Measurements from ENCODE around the gene MACROD1. TPM values are rescaled to one million over a fixed set of nuclear protein-coding genes. Genes with fewer than 3 reads are reported as not detected.

The MACROD1 gene
- total RNA-seq, 1 donor from 2014 or later = 22.1 TPM

DNA sequence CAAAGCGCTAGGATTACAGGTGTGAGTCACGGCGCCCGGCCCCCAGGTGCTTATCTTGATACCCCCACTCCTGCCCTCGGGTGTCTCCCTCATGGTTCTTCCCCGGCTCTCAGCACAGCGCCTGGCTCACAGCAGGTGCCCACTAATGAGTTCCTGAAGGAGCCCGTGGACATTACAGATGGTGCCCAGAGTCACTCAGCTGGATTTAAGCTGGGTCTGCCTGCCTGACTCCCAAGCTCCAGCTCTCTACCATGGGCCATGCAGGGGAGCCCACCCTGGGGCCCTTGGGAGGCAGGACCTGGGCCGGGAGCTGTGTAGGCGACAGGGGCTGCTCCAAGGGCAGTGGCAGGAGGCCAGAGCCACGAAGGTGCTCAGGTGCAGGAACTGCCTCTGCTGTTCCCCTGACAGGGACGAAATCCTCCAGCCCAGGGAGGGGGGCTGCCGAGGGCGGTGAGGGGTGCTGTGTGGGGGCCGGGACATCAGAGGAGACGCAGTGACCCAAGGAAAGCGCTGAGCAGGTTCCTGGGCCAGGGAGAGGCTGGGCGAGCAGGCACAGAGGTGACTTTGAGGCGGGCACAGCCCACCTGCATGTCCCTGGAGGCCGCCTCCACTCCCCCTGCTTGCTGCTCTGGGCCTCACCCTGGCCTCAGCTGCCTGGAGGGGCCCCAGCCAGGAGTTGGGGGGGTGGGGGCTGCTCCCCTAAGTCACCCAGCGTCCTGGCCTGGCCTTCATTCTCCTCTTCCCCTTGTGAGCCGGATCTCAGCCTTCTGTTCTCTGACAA is 144.7 kb downstream of the MACROD1 start:
- DNase-seq (ENCODE audit: extremely low read depth, low read depth, low spot score) = no peak

DNA sequence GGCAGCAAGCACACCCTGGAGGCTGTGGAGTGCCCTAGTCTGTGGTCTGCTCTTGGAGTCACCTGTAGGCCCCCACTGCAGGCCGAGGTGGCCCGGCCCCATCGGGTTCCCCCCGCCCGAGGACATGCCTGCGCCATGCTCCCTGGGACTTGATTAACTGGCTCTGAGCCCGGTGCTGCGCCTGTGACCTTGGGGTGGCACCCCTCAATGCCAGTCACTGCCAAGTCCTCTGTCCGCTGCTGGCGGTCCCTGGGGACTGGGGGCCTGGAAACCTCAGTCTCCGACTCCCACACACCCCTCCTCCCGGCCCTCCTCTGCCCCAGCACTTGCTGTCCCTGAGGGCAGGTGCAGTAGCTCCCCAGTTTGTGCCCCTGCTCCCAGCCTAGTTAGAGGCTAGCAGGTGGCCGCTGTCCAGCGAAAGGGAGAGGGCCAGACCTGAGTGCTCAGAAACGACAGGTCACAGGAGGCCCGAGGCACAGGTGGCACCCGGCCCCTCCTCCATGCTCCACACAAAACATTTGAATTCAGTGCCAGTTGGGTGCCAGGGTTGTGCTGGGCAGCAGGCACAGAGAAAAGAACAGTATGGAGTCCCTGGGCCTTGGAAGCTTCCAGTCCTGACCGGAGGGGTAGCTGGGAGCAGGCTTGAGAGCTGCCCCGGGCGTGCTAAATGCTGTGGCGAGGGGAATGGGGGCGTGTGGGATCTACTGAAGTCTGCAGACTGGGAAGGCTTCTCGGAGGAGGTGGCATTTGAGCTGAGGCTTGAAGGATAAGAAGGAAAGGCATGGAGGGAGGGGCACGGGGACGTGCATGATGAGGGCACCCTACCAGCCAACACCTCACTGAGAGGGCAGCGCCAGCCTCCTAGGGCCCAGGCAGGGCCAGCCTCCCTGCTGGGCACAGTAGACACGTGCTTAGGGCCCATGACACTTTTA is 146.5 kb downstream of the MACROD1 start:
- DNase-seq (ENCODE audit: extremely low read depth, low read depth, low spot score) = no peak

- DNase-seq (ENCODE audit: extremely low read depth, low read depth, low spot score) = no peak
Measured at GRCh38 chr11:64018310-64018709, 147.6 kb downstream of the MACROD1 start.

DNA sequence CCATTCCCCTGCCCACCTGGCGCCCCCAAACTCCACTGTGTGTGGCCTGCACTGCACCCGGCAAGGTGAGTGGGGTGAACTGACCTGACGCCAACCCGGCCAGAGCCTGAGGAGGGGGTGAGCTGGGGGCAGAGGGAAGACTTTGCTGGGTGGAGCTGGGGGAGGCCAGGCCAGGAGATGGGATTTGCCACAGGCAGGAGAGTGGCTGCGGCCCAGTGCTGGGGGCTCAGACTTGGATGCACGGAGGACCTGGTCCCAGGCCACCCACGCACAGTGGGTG is 148.0 kb downstream of the MACROD1 start:
- DNase-seq (ENCODE audit: extremely low read depth, low read depth, low spot score) = no peak

GRCh38 chr11:64015935-64016845 is 149.7 kb downstream of the MACROD1 start:
- no peak for DNase-seq (ENCODE audit: extremely low read depth, low read depth, low spot score)

GRCh38 chr11:64015510-64015909 is 150.4 kb downstream of the MACROD1 start:
- DNase-seq (ENCODE audit: extremely low read depth, low read depth, low spot score) = no peak

DNA sequence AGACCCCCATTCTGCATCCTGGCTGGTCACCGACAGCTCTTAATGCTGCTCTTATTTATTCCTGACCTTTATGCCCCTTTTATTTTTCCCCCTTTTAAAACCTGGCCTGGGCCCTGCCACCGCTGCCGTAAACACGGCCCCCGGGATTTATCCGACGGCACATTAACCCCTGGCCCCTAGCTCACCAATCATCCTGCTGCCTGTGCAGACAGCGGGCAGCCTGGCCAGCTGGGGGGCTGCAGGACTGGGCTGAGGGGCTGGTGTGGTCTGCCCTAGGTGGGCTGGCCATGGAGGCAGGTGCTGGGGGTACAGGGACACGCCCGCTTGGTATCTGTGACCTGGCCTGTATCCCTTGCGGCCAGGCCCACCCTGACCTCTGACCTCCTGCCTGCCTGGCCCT is 151.6 kb downstream of the MACROD1 start:
- no peak for DNase-seq (ENCODE audit: extremely low read depth, low read depth, low spot score)

DNA sequence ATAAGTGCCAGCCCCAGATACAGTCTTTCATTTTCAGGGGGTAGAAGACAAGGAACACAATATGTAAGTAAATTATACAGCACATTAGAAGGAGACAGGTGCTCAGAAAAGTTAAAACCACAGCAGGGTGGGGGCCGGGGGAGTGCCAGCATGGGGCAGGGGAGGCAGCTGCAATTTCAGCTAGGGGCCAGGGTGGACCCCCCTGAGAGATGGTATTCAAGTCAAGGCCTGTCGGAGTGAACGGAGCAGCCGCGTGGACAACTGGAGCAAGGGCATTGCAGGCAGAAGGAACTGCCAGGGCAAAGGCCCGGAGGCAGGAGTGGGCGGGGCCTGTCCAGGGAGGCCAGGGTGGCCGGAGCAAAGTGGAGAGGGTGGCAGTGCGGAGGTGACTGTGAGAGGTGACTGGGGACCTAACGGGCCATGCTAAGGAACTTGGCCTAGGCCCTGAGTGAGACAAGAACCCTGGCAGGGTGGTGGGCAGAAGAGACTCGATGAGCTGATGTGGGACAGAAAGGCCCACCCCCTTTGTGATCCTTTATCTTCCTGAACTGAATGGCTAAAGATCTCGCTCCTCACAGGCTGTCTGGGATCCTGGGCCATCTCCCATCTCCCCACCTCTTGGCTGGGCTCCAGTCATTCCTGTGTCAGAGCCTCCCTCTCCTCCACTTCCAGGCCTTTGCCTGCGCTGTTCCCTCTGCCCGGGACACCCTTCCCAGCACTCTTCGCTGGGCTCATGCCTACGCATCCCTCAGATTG is 152.6 kb downstream of the MACROD1 start:
- no peak for DNase-seq (ENCODE audit: extremely low read depth, low read depth, low spot score)

GRCh38 chr11:64011371-64011770 is 154.5 kb downstream of the MACROD1 start:
- DNase-seq (ENCODE audit: extremely low read depth, low read depth, low spot score) = no peak

DNA sequence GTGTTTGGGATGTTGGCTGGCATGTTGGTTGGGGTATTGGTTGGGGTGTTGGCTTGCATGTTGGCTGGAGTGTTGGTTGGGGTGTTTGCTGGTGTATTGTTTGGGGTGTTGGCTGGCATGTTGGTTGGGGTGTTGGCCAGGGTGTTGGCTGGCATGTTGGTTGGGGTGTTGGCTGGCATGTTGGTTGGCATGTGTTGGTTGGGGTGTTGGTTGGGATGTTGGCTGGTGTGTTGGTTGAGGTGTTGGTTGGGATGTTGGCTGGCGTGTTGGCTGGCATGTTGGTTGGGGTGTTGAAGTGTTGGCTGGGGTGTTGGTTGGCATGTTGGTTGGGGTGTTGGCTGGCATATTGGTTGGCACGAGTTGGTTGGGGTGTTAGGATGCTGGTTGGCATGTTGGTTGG is 155.1 kb downstream of the MACROD1 start:
- DNase-seq (ENCODE audit: extremely low read depth, low read depth, low spot score) = no peak

DNA sequence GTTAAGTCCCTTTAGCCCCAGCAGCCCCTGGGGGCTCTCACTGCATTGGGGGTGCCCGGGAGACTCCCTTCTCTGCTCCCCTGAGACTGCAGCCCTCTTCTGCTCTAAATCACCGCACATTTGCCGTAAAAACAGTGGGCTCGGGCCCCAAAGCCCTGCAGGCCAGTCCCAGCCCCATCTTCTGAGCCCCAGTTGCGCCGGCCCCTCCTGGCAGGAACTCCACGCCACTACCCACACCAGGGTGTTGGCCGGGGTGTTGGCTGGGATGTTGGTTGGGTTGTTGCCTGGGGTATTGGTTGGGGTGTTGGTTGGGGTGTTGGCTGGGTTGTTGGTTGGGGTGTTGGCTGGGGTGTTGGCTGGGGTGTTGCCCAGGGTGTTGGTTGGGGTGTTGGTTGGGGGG is 156.2 kb downstream of the MACROD1 start:
- DNase-seq (ENCODE audit: extremely low read depth, low read depth, low spot score) = no peak

- DNase-seq (ENCODE audit: extremely low read depth, low read depth, low spot score) = no peak
Measured at GRCh38 chr11:64008914-64009633, 156.8 kb downstream of the MACROD1 start.

DNA sequence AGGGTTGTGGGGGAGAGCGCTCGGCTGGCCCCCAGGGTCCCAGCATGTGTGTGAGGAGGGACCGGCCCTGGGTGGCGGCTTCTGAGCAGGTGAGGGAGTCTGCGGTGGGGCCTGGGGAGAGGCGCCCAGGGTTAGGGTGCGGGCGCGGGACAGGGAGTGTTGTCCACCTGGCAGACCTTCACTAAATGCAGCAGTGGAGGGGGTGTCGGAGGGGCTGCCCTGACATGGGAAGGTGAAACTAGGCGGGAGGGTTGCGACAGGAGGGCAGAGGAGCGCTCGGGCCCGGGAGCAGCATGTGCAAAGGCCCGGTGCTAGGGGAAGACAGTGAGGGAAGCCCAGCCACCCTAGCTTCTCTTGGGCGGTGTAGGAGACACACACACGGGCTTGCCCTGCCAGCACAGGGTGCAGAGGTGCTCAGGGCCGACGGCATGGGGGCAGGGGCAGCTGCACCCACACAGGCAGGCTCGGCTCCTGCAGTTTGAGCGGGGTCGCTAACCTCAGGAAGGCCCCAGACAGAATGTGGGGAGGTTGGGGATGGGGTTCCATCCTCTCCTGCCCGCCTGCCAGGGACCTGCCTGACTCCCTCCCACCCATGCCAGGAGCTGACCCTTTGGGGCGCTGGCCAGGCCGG is 157.5 kb downstream of the MACROD1 start:
- DNase-seq (ENCODE audit: extremely low read depth, low read depth, low spot score) = no peak

GRCh38 chr11:64007629-64008282 is 158.2 kb downstream of the MACROD1 start:
- no peak for DNase-seq (ENCODE audit: extremely low read depth, low read depth, low spot score)

GRCh38 chr11:64007160-64007628 is 158.7 kb downstream of the MACROD1 start:
- no peak for DNase-seq (ENCODE audit: extremely low read depth, low read depth, low spot score)

DNA sequence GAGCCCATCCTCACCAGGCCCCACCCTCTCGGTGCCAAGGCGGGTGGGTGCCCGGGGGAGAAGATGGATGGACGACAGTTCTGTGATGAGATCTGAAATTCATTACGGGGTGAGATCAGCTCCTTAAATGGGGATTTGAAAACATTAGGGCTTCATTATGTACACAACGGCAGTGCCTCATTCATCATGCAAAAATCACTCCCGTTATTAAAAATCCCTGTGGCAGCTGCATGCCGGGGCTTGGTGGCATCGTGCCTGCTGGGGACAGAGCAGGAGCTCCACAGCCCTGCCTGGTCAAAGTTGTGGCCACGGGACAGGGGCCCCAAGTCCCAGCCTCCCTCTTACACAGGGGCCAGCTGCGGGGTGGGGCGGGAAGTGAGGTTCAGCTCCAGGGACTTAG is 159.5 kb downstream of the MACROD1 start:
- DNase-seq (ENCODE audit: extremely low read depth, low read depth, low spot score) = no peak

GRCh38 chr11:64005691-64006090 is 160.2 kb downstream of the MACROD1 start:
- no peak for DNase-seq (ENCODE audit: extremely low read depth, low read depth, low spot score)

DNA sequence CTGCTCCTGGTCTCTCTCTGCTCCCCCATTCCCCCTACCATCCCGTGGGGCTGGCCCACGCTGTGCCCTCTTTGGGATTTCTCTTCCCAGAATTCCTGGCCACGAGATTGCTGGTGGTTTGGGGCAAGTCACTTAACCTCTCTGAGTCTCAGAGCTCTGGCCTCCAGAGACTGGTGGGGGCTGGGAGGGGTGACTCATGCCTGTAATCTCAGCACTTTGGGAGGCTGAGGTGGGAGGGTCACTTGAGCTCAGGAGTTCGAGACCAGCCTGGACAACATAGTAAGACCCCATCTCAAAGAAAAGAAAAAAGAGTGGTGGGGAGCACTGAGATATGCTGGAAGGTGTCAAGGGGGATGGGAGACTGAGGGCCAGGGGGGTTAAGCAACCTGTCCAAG is 161.3 kb downstream of the MACROD1 start:
- DNase-seq (ENCODE audit: extremely low read depth, low read depth, low spot score) = no peak

Measured in glomerular endothelial cell (primary cell).